Vagina (tissue), 2 donors: ENCODE data around the gene TPSB2.

Experiments used
- POLR2AphosphoS5 ChIP-seq, 2 donors: sonication (generic); formaldehyde crosslinking; IDR thresholded peaks; one replicate each; pipeline ENCODE4 v1.9.0; 2017; ENCODE audit warnings: antibody characterized with exemption in 2 of 2, mild to moderate bottlenecking in 2 of 2, low read depth in 1 of 2; ENCODE audit not compliant: insufficient read depth in 1 of 2
- TF ChIP-seq, protein P1 (sequence below), 3 experiments: fragments of 450-650 bp in 2 of 3; fragments of 200-600 bp in 1 of 3; sonication (generic) in 1 of 3; IDR thresholded peaks; one replicate each; pipeline ENCODE4 v1.5.1; 2017 to 2019; ENCODE audit warnings: antibody characterized with exemption in 3 of 3, mild to moderate bottlenecking in 2 of 3, moderate library complexity in 2 of 3

DNA sequence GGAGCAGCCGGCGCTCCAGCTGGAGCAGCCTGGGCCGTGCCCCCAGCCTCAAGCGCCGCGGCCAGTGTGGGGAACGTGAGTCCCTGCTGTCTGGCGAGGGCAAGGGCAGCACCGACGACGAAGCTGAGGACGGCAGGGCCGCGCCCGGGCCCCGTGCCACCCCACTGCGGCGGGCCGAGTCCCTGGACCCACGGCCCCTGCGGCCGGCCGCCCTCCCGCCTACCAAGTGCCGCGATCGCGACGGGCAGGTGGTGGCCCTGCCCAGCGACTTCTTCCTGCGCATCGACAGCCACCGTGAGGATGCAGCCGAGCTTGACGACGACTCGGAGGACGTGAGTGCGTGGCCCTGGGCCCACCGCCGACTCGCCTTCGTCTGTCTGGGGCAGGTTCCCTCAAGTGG lies 20.9 kb downstream of the TPSB2 start:
- TF ChIP-seq, protein P1, sequence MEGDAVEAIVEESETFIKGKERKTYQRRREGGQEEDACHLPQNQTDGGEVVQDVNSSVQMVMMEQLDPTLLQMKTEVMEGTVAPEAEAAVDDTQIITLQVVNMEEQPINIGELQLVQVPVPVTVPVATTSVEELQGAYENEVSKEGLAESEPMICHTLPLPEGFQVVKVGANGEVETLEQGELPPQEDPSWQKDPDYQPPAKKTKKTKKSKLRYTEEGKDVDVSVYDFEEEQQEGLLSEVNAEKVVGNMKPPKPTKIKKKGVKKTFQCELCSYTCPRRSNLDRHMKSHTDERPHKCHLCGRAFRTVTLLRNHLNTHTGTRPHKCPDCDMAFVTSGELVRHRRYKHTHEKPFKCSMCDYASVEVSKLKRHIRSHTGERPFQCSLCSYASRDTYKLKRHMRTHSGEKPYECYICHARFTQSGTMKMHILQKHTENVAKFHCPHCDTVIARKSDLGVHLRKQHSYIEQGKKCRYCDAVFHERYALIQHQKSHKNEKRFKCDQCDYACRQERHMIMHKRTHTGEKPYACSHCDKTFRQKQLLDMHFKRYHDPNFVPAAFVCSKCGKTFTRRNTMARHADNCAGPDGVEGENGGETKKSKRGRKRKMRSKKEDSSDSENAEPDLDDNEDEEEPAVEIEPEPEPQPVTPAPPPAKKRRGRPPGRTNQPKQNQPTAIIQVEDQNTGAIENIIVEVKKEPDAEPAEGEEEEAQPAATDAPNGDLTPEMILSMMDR (IDR thresholded peaks at IDR 0.05) = no peak
- TF ChIP-seq POLR2AphosphoS5 (IDR thresholded peaks at IDR 0.05; ENCODE audit: insufficient read depth in 1 of 2, low read depth in 1 of 2) = no peak
